Liver (tissue), 9 donors: ENCODE data around the gene CD226. TPM values are rescaled to one million over a fixed set of nuclear protein-coding genes. Genes with fewer than 3 reads are reported as not detected.

Source experiments
- DNase-seq: peaks from one replicate; pipeline ENCODE4 v3.0.0-alpha.2; 2017; ENCODE audit warnings: low spot score
- H3K27ac ChIP-seq, 2 donors: one replicate each; pipeline ENCODE4 v1.7.0; 2013; ENCODE audit warnings: inconsistent platforms in 2 of 2, low read length in 2 of 2, control low read depth in 1 of 2, low read depth in 1 of 2, mild to moderate bottlenecking in 1 of 2
- H3K27me3 ChIP-seq, 4 donors: one replicate each; pipeline versions ENCODE4 v1.6.1 to v1.7.0; 2013; ENCODE audit warnings: low read length in 3 of 4, inconsistent platforms in 1 of 4, mild to moderate bottlenecking in 1 of 4, moderate library complexity in 1 of 4; ENCODE audit not compliant: control insufficient read depth in 4 of 4, insufficient read depth in 4 of 4
- H3K36me3 ChIP-seq, 4 donors: one replicate each; pipeline versions ENCODE4 v1.6.1 to v1.7.0; 2013; ENCODE audit warnings: low read length in 3 of 4, mild to moderate bottlenecking in 3 of 4, low read depth in 1 of 4, moderate library complexity in 1 of 4; ENCODE audit not compliant: control insufficient read depth in 4 of 4, insufficient read depth in 3 of 4
- H3K4me1 ChIP-seq, 4 donors: one replicate each; pipeline versions ENCODE4 v1.6.1 to v1.7.0; 2013; ENCODE audit warnings: low read length in 3 of 4, mild to moderate bottlenecking in 3 of 4, moderate library complexity in 1 of 4; ENCODE audit not compliant: control insufficient read depth in 4 of 4, insufficient read depth in 4 of 4
- H3K4me3 ChIP-seq, 3 donors: one replicate each; pipeline versions ENCODE4 v1.6.1 to v1.7.0; 2013; ENCODE audit warnings: low read length in 3 of 3, control low read depth in 1 of 3, low read depth in 1 of 3, mild to moderate bottlenecking in 1 of 3
- H3K9ac ChIP-seq, 2 donors: one replicate each; pipeline ENCODE4 v1.7.0; 2013; ENCODE audit warnings: low read length in 2 of 2, mild to moderate bottlenecking in 2 of 2, moderate library complexity in 2 of 2, control low read depth in 1 of 2, low read depth in 1 of 2
- H3K9me3 ChIP-seq, 4 donors: one replicate each; pipeline versions ENCODE4 v1.6.1 to v1.7.0; 2013; ENCODE audit warnings: low read length in 3 of 4; ENCODE audit not compliant: control insufficient read depth in 4 of 4
- ATF3 ChIP-seq: IDR thresholded peaks from 2 replicates; pipeline ENCODE4 v1.6.1; 2016; ENCODE audit warnings: antibody characterized with exemption
- CTCF ChIP-seq: fragments of 150-350 bp; IDR thresholded peaks from 2 replicates; pipeline ENCODE4 v1.5.1; 2017; ENCODE audit warnings: improper control_type of control experiment, low read depth, low read length; ENCODE audit not compliant: missing input control
- EGR1 ChIP-seq, 2 donors: IDR thresholded peaks; 2 replicates each; pipeline ENCODE4 v1.6.1; 2016 to 2018; ENCODE audit warnings: antibody characterized with exemption in 2 of 2, low read depth in 2 of 2
- FOXA1 ChIP-seq: IDR thresholded peaks from 2 replicates; pipeline ENCODE4 v1.6.1; 2016; ENCODE audit warnings: antibody characterized with exemption
- FOXA2 ChIP-seq: IDR thresholded peaks from 2 replicates; pipeline ENCODE4 v1.6.1; 2016; ENCODE audit warnings: antibody characterized with exemption
- JUND ChIP-seq, 2 donors: IDR thresholded peaks; 2 replicates each; pipeline ENCODE4 v1.6.1; 2016; ENCODE audit warnings: antibody characterized with exemption in 2 of 2
- MAX ChIP-seq: IDR thresholded peaks from 2 replicates; pipeline ENCODE4 v1.6.1; 2016; ENCODE audit warnings: antibody characterized with exemption
- RAD21 ChIP-seq, 2 donors: IDR thresholded peaks; 2 replicates each; pipeline ENCODE4 v1.6.1; 2016; ENCODE audit warnings: antibody characterized with exemption in 2 of 2, mild to moderate bottlenecking in 2 of 2
- REST ChIP-seq: IDR thresholded peaks from 2 replicates; pipeline ENCODE4 v1.6.1; 2016; ENCODE audit warnings: antibody characterized with exemption, mild to moderate bottlenecking
- RXRA ChIP-seq, 2 donors: IDR thresholded peaks; 2 replicates each; pipeline ENCODE4 v1.6.1; 2017 to 2018; ENCODE audit warnings: antibody characterized with exemption in 2 of 2, mild to moderate bottlenecking in 1 of 2
- SP1 ChIP-seq: IDR thresholded peaks from 2 replicates; pipeline ENCODE4 v1.6.1; 2018; ENCODE audit warnings: antibody characterized with exemption, mild to moderate bottlenecking
- YY1 ChIP-seq: IDR thresholded peaks from 2 replicates; pipeline ENCODE4 v1.6.1; 2016; ENCODE audit warnings: antibody characterized with exemption, mild to moderate bottlenecking
- ZBTB33 ChIP-seq: IDR thresholded peaks from 2 replicates; pipeline ENCODE4 v1.6.1; 2016; ENCODE audit warnings: antibody characterized with exemption
- WGBS: extraction: QIAGEN DNeasy Blood & Tissue Kit; methylation state at CpG from one replicate; pipeline ENCODE4 v1.1.7; 2013; 5-methylcytosine and 5-hydroxymethylcytosine counted together
- polyA plus RNA-seq, 2 donors: library from polyadenylated mRNA; stranded (reverse) in 1 of 2; unstranded in 1 of 2; fragments of 200-250 nt in 1 of 2; fragments of >200 nt in 1 of 2; fragmentation: Nextera tagmentation in 1 of 2; extraction: Ambion mirVana in 1 of 2; gene quantifications; one replicate each; pipeline versions ENCODE4 v1.2.1 to v1.2.3, GENCODE V29; 2013 to 2015
- total RNA-seq, 2 donors: library from RNA; depleted of rRNA; stranded (reverse); fragments of >200 nt; gene quantifications; one replicate each; pipeline ENCODE4 v1.2.3, GENCODE V29; 2014
- donor health status: healthy.
- donor health status: healthy.
- donor health status: healthy.
- donor health status: healthy.
- donor health status: healthy.

Gene CD226
- total and polyA plus RNA-seq, 4 donors: 0.50 to 5.2 (median 3.0) TPM

- H3K27ac ChIP-seq: no peak overlapping the region
- TF ChIP-seq SP1 (no peak), JUND (IDR thresholded peaks at IDR 0.05) (no peak), ZBTB33 (no peak), FOXA2 (no peak), CTCF (no peak), RAD21 (IDR thresholded peaks at IDR 0.05) (no peak), FOXA1 (no peak), EGR1 (IDR thresholded peaks at IDR 0.05; ENCODE audit: low read depth in 2 of 2) (no peak), MAX (no peak), YY1 (no peak), REST (no peak)
- DNase-seq: no peak
- no peak overlapping the region for H3K4me3 ChIP-seq
- WGBS: 67% methylated on average over 4 of the region's 4 CpGs
- no peaks in the 10 kb centered on the region for H3K27me3 ChIP-seq
- H3K4me1 ChIP-seq: no peaks in the 10 kb centered on the region
- H3K9ac ChIP-seq: no peak overlapping the region
- H3K36me3 ChIP-seq: no peaks in the 10 kb centered on the region
- H3K9me3 ChIP-seq: no peaks in the 10 kb centered on the region
Measured at GRCh38 chr18:69814861-69815385, 132.8 kb downstream of the CD226 start.

GRCh38 chr18:69813559-69813958 lies 134.1 kb downstream of the CD226 start:
- Histone ChIP-seq H3K27ac (no peak overlapping the region), H3K4me3 (no peak overlapping the region), H3K4me1 (no peaks in the 10 kb centered on the region), H3K9ac (no peak overlapping the region), H3K27me3 (no peaks in the 10 kb centered on the region), H3K9me3 (no peaks in the 10 kb centered on the region), H3K36me3 (no peaks in the 10 kb centered on the region)
- 84% methylated on average over 1 of the region's 1 CpG for WGBS
- DNase-seq: no peak
- TF ChIP-seq RAD21 (IDR thresholded peaks at IDR 0.05) (no peak), JUND (IDR thresholded peaks at IDR 0.05) (no peak), CTCF (no peak), RXRA (IDR thresholded peaks at IDR 0.05) (no peak), ZBTB33 (no peak), ATF3 (no peak), MAX (no peak)
